GM21786 (cell line): ENCODE data around the gene FGF1.

Experiments
- ATAC-seq: cut with Tn5 transposase; IDR thresholded peaks from one replicate; pipeline ENCODE4 v1.9.1; 2021; ENCODE audit not compliant: unreplicated experiment

FGF1 gene

GRCh38 chr5:142545650-142546322, 140.1 kb downstream of the FGF1 start:
- ATAC-seq, result no peak

- no peak for ATAC-seq
Measured at GRCh38 chr5:142544946-142545649, 140.8 kb downstream of the FGF1 start.

DNA sequence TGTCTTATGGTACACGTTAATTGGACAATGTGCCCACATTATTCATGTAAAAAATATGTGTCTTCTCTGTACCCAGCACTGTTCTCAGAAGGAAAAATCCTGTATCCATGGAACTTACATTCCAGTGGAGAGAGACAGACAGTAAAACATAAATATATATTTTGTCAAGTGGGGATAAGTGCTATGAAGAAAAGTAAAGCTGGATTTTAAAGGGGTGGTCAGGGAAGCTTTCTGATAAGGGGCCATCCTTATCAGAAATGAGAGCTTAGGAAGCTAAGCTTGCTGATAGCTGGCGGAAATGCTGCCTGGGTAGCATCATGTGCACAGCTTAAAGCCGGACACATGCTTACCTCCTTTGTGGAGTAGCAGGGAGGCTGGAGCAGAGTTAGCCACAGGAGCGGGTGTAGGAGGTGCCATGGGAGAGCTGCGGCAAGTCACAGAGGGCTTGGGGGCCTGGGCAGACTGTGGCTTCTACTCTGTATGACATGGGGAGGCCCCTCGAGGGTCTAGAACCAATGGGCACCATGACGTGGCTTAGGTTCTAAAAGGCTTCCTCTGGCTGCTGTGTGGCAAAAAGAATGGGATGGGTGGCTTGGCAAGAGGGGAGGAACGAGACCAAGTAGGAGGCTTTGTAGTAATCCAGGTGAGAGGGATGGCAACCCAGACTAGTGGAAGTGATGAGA, 141.7 kb downstream of the FGF1 start:
- ATAC-seq, result no peak

DNA sequence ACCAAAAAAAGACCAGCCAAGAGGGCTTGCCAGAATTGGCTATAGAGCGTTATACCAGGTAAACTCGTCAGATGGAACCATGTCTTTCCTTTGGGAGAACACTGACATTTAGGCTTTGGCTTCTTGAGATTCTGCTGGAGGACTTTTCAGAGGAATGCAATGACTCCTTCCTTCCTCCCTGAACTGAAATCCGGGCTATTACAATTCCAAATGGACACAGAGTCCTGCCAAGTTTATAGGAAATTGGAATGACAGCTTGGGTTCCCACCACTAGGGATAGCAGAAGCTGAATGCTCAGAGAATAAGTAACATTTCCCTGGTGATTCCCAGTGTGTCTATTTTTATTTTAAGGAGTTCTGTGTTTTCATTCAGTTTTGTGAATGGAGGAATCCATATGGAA, 143.0 kb downstream of the FGF1 start:
- ATAC-seq, result no peak
